Measurements from ENCODE around the gene PPP4R1.
"Not testable (repeated sequence)": the region's sequence is repeated elsewhere in the genome, so short reads cannot be mapped to it uniquely, and the experiment has no call there.

PPP4R1 gene, protein sequence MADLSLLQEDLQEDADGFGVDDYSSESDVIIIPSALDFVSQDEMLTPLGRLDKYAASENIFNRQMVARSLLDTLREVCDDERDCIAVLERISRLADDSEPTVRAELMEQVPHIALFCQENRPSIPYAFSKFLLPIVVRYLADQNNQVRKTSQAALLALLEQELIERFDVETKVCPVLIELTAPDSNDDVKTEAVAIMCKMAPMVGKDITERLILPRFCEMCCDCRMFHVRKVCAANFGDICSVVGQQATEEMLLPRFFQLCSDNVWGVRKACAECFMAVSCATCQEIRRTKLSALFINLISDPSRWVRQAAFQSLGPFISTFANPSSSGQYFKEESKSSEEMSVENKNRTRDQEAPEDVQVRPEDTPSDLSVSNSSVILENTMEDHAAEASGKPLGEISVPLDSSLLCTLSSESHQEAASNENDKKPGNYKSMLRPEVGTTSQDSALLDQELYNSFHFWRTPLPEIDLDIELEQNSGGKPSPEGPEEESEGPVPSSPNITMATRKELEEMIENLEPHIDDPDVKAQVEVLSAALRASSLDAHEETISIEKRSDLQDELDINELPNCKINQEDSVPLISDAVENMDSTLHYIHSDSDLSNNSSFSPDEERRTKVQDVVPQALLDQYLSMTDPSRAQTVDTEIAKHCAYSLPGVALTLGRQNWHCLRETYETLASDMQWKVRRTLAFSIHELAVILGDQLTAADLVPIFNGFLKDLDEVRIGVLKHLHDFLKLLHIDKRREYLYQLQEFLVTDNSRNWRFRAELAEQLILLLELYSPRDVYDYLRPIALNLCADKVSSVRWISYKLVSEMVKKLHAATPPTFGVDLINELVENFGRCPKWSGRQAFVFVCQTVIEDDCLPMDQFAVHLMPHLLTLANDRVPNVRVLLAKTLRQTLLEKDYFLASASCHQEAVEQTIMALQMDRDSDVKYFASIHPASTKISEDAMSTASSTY

DNA sequence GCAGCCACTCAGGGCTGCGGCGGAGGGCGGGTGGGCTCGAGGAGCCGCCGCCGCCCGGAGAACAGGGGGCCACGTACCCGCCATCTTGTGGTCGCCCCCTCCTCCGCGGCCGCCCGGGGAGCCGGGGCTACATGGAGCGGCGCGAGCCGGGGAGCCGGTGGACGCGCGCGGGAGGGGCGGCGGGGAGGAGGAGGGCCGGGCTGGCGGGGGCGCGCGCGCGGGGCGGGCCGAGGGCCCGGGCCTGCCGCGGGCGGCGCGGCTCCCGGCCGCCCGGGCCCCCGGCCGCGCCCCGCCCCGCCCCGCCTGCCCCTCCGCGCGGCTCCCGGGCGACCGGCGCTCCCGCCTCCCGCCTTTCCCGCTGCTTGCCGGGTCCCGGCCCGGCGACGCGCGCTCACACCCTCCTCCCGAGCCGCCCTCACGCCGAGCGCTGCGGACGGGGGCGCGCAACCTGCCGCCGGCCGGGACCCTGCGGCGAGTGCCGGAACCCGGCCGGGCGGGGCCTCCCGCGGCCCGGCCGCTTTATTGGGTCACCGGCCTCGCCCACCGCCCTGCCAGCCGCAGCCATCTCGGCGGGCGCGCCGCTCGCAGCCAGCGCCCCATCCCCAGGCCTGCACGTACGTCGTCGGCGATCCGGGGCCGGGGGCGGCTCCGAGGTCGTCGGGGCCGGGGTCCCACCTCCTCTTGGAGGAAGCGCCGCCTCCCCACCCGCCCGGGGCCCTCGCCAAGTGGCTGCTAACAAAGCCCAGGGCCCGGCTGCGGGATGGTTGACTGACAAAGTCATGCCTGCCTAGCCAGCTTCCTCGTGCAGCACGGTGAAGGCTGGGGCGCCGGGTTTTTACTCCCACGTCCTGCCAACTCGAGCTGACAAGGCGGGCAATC, at the start of gene PPP4R1:
Gene PPP4R1, minus strand, starts transcription at position 159 of the 879 bp plus-strand sequence. Its CDS starts 75 bp downstream, at position 84.
- DNase-seq (ENCODE audit: low read depth in 3 of 3, low spot score in 1 of 3), result peak; percentile 16 to 60 (median 31)

DNA sequence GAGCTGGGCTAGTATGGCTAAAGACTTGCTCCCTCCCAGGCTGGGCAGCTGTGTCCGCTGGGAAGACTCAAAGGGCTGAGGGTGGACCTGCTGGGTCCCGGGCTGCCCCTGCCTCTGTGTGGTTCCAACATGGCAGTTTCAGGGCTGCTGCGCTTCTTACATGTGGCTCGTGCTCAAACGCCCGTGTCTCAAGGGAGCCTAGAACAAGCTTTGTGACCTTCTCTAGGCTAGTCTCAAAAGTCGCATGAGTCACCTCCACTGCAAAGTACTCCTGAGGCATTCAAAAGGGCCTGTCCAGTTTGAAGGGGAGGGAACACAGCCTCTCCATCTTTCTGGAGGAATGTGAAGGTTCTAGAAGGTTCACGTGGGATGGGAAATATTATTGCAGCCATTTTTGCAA, 49.0 kb upstream of the PPP4R1 start:
- no peak for DNase-seq (ENCODE audit: low read depth in 3 of 3, low spot score in 1 of 3)

GRCh38 chr18:9661564-9661963, 47.2 kb upstream of the PPP4R1 start:
- DNase-seq (ENCODE audit: low read depth in 3 of 3, low spot score in 1 of 3), result no peak

DNA sequence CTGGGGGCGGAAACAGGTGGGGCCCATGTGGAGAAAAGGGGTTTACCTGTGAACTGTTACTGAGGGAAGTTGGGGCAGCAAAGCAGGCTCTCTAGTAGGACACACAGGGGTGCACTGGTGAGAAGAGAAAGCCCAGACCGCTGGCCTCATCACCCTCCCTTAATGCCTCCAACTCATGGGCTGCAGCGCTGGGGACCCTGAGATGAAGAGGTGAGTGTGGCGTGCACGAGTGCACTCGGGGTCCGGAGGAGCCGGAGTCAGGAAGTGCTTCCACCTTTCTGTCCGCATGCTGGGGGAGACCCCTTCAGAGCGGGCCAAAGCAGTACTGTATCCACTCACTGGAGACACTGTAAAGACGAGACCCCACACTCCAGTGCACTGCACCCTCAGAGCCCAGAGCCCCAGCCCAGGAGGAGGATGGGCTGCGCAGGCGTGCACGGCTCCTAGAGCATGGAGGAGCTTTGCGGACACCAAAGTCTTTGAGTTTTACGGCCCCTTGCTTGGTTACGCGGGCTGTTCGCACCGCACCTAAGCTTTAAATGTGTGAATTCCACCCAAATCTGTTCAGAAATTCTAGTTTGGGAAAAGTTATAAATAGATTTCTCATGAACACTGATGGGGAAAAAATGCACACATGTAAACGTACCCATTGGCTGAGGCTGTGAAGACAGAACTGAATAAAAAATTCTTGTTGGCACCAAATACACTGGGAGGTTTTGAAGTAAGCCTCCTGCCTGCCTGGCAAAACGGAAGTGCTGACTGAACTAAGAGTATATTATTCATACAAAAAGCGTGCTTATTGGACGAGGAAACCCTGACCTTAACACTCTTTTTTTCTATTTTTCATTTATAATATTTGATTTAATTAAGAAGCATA, 45.4 kb upstream of the PPP4R1 start:
- no peak for DNase-seq (ENCODE audit: low read depth in 3 of 3, low spot score in 1 of 3)

GRCh38 chr18:9658087-9658641, 43.8 kb upstream of the PPP4R1 start:
- DNase-seq (ENCODE audit: low read depth in 3 of 3, low spot score in 1 of 3), result no peak

DNA sequence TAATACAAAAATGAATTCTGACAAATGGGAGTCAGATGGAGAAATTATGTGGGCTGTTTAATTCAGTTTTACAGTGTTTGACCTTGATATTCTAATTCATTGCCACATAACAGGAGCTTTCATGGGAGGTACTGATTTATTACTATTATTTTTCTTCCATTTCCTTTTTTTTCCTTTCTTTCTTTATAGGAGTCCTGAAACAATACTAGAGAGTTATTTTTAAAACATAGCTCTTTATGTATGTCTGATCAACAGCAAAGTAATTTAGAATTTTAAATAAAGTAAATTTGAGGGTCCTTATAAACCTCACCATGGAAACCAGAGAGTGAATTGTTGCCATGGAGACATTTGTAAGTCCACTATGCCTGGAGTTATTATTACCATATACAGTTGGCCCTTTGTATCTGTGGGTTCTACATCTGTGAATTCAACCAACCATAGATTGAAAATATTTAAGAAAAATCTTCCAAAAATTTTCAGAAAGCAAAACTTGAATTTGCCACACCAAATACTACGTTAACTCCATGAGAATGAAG, 40.9 kb upstream of the PPP4R1 start:
- no peak for DNase-seq (ENCODE audit: low read depth in 3 of 3, low spot score in 1 of 3)

DNA sequence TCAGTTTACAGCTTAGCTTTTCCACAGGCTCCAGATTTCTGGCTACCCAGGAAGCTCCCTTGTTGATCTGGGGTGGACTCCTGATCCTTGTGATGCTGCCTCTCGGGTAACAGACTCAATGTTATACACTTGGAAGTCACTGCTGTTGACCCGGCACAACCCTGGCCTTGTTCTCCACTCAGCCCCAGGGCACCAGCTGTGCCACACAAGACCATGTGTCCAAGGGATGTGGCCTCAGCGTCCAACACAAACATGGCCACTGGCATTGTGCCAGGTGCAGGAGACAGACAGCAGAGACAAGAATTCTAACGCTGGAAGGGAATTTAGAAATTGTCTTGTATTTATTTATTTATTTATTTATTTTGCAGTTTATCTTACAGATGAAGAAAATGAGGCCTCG, 39.0 kb upstream of the PPP4R1 start:
- DNase-seq (ENCODE audit: low read depth in 3 of 3, low spot score in 1 of 3), result no peak

- DNase-seq (ENCODE audit: low read depth in 3 of 3, low spot score in 1 of 3), result no peak
Observed at GRCh38 chr18:9649164-9649540, 34.8 kb upstream of the PPP4R1 start.

GRCh38 chr18:9648431-9649163, 34.2 kb upstream of the PPP4R1 start:
- DNase-seq (ENCODE audit: low read depth in 3 of 3, low spot score in 1 of 3), result no peak

- DNase-seq (ENCODE audit: low read depth in 3 of 3, low spot score in 1 of 3), result no peak
Observed at GRCh38 chr18:9647496-9648323, 33.4 kb upstream of the PPP4R1 start.

GRCh38 chr18:9643549-9643948, 29.2 kb upstream of the PPP4R1 start:
- no peak for DNase-seq (ENCODE audit: low read depth in 3 of 3, low spot score in 1 of 3)

- DNase-seq (ENCODE audit: low read depth in 3 of 3, low spot score in 1 of 3), result no peak
Observed at GRCh38 chr18:9642799-9643462, 28.6 kb upstream of the PPP4R1 start.

GRCh38 chr18:9641081-9641480, 26.7 kb upstream of the PPP4R1 start:
- DNase-seq (ENCODE audit: low read depth in 3 of 3, low spot score in 1 of 3), result not testable (repeated sequence)

- no peak for DNase-seq (ENCODE audit: low read depth in 3 of 3, low spot score in 1 of 3)
Observed at GRCh38 chr18:9638886-9639285, 24.5 kb upstream of the PPP4R1 start.

DNA sequence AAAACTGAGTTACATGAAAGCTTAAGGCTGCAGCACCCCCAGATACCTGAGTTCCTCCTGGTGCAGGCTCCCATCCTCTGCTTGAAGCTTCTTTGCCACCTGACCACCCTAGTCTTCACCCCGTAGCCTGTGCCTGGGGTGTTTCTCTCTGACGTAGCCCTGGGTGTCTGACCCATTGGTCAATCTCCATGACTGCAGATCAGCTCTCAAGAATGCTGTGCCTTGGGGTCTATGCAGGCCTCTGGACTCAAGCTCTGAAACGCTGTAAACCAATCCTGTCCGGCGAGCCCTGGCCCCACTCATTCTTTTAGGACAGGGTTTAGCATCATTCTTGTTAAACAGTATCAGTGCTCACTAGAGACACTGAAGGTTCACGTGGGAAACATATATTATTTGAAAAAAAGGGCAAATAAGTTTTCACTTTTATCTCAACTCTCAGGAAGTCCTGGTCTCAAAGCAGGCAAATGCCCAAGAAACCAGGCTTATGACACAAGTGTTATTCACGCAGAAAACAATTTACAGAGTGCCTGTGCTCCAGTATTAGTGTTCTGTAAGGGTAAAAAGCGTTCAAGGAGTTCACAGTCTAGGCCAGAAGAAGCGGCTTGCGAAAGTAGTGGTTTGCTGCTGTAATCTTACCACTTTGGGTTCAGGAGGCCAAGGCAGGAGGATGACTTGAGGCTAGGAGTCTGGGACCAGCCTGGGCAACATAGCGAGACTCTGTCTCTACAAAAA, 22.8 kb upstream of the PPP4R1 start:
- no peak for DNase-seq (ENCODE audit: low read depth in 3 of 3, low spot score in 1 of 3)

DNA sequence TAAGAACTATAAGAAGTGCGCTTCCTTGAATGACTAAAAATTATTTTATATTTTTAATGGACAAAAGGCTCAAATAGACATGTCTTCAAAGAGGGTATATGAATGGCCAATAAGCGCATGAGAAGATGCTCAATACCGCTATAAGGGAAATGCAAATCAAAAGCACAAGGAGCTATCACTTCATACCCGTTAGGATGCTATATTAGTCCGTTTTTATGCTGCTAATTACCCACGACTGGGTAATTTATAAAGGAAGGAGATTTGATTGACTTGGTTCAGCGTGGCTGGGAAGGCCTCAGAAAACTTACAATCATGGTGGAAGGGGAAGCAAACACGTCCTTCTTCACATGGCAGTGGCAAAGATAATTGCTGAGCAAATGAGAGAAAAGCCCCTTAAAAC, 20.5 kb upstream of the PPP4R1 start:
- DNase-seq (ENCODE audit: low read depth in 3 of 3, low spot score in 1 of 3), result no peak

All from stimulated activated CD4-positive, alpha-beta T cell treated with anti-CD3 and anti-CD28 coated beads, TNF-alpha, amount 100 ng/mL, for 1 hour (primary cell).